Cortex of kidney (tissue), 1 donor: ENCODE measurements around the gene BTBD9.
"Not testable (repeated sequence)": the region's sequence is repeated elsewhere in the genome, so short reads cannot be mapped to it uniquely, and the experiment has no call there.

ENCODE experiments used
- DNase-seq: peaks from one replicate; lab custom pipeline; 2025; lab: John Stamatoyannopoulos, UW

The BTBD9 gene

DNA sequence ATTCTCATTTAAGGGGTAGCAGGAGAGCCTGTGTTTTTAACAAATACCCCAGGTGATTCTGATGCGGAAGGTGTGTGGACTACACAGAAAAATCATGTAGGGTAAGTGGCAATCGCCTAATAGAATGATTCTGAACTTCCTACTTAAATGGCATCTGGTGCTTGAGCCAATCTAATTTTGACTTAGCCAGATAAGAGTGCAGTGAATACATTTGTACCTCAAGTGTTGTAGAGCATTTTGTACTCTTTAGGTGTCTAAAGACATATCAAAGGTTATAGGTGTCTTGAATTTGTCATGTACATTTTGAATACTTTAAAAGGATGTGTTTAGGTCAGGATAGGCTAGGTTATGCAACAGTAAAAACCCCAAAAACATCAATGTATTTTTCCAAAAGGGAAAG, 10.0 kb upstream of the BTBD9 start:
- DNase-seq, result no peak

DNA sequence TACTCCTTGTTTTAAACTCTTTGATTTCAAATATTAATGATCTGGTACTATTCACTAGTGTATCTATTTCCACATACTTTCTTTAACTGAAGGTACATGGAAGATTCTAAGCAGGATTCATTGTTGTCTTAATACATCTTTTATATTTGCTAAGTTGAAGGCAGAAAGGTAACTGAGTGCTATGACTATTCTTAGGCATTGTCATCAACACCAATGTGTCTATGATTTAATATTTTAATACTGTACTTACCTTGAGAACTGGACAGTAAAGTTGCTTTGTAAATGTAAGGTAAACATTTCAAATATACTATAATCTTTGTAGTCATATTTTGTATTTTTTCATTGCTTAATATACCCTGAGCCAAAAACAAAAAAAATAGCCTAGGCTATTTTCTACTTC, 8.9 kb upstream of the BTBD9 start:
- no peak for DNase-seq

DNA sequence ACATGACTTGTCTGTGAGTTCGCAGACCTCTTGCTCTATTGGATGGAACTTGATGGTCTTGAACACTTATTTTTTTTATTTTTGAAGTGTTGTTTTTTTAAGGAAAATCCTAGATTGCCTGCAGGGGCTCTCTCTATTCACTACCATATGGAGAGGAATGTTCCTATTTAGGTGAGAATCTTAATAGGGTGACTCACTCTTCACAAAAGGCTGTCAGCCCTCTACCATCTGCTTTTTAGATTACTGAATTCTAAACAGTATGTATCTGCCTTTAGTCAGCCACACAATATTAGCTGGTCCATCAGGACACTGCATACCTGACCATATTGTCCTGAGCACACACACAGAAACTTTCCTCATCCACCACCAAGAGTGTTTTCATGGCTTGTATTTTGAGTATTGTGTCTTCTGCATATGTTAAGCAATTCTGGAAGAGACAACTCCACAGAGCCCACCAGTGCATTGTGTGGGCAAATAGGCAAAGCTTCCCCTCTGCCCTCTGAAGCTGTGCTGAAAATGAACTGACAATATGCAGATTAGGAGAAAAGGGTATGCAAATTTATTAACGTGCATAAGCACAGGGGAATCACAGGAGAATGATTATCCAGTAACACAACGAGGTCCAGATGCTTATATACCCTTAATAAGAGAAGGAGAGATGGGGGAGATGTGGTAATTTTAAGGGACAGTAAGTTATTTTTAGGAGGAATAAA, 6.6 kb upstream of the BTBD9 start:
- no peak for DNase-seq

DNA sequence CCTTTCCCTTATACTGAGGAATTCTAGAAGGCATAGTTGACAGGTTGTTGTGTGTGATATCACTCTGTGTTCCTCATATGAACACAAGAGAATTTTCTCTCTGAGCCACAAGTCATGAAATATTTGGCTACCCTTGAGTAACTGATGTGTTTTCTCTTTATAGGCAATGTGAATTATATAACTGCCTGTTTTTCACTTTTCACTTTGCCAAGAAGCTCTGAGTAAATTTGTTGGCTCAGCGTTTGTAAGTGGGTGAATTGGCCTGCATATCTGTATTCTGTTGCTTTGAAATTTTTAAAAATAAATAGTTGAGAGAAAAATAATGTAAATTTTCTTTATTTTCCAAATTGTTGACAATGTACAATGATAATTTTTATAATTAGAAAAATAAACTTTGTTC, 5.2 kb upstream of the BTBD9 start:
- DNase-seq, result no peak

DNA sequence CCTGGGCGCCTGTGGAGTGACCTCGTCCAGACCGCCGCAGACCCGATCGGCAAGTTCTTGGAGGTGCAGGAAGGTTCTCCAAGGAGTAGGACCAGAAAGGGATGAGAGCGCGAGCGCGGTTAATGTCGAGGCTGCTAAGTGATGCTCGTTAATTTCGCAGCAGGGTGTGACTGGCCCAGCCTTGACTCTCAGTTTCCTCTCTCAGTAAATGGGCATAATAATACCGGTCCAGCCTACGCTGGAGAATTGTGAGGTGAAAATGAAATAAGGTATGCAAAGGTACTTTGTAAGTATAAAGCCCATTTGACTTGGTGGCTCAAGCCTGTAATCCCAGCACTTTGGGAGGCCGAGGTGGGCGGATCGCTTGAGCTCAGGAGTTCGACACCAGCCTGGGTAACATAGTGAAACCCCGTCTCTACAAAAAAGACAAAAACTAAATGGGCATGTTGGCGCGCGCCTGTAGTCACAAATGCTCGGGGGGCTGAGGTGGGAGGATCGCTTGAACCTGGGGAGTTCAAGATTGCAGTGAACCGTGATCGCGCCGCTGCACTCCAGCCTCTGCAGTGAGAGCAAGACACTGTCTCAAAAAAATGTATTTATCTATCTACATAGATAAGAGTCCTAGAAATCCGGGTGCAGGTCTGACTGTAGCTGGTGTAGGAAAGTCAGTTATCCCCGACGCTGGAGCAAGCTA, 634 bp upstream of the BTBD9 start:
- DNase-seq, result no peak

DNA sequence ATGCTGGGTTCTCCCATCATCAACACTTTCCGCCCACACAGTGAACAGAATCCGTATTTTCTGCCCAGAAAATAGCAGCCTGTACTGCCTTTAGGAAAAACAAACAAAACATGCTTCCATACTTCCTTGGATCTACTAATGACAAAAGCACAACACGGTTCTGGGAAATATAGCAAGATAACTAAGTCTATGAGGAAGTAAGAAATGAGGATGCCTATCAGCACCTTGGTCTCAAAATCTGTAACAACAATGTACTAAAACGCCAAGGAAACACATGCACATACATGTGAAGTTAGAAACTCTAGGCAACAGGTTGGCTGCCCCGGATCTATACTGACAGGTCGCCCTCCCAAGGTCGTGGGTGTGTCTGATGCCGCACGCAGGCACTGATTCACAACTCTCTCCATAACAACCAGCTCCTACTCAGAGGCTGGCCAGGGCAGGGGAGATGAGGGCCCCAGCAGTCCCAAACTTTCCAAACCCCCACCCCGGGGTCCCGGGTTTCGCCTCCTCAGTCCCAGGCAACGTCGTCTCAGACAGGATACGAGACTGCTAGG, 710 bp downstream of the BTBD9 start:
- no peak for DNase-seq

DNA sequence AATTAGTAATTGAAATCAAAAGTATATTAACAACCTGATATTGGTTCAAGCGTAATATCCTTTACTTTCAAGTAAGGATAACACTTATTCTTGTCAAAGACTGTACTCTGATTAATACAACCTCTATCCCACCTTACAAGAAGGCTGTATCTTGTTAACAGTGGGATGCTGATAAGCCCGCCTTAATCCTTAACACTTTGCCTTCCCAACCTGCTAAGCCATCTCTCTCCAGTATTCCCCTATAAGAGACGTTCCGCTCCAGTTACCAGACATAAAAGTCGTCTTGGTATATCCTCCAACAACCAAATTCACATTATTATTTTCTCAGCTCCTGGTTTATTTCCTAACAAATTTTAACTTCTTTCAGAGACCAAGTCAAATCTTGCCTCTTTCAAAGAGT, 2.0 kb downstream of the BTBD9 start:
- DNase-seq, result no peak

DNA sequence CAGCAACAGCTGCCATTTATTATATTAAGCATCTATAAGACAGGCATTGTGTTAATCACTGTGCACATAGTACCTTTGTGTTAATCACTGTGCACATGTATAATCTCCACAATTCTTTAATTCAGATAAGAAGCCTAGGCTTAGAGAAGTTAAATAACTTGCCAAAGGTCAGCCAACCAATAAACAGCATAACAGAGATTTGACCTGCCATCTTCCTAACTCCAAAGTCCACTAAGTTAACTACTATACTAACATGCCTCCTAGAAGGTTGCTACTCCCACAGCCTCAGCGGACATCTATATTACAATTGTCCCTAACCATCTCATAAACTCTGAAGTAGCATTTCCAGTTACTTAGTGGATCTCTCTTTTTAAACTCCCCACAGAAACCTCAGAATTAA, 3.7 kb downstream of the BTBD9 start:
- no peak for DNase-seq

DNA sequence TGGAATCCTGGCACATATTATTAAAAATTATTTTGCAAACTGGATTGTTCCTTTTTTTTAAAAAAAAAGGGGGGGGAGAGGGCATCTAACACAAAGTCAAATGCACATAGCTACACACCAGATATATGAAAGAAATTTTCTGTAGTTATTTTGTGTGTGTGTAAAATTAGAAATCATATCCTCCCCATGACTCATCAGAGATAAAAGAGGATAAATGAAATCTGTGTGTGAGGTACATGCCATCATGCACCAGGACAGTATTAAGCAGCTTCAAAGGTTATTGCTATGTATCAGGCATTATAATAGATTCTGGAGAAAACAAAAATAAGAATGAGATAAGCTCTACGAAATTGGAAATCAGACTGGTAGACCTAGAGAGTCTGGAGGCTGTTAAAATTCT, 5.2 kb downstream of the BTBD9 start:
- DNase-seq, result no peak

DNA sequence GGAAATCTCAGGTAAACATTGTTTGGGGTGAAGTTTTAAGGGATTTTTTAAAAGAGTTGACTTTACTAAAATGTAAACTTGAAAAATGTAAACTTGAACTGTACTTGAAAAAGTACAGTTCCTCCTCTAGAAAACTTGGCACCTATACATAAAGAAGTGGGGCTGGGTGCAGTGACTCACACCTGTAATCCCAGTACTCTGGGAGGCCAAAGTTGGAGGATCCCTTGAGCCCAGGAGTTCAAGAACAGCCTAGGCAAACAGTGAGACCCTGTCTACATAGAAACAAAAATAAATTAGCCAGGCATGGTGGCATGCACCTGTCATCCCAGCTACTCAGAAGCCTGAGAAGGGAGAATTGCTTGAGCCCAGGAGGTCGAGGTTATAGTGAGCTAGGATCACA, 7.2 kb downstream of the BTBD9 start:
- DNase-seq, result no peak

DNA sequence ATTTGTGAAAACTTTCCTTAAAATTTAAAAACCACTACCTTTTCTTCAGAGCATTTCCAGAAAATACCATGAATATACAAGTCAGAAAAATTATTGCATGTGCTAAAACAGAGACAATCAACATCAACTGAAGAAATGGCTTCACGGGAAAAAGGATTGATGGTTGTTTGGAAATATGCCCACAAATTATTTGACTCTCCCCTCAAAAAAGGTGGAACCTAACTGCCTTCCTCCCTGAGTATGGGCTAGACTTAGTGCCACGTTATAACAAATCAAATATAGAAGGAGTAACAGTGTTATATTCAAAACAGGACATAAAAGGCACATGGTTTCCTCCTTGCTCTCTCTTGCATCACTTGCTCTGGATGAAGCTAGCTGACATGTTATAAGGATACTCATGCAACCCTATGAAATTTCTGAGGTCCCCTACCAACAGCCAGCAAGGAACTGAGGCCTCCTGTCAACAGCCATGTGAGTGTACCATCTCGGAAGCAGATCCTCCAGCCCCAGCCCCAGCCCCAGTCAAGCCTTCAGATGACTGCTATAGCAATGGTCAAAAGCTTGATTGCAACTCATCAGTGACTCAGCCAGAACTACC, 8.4 kb downstream of the BTBD9 start:
- no peak for DNase-seq

DNA sequence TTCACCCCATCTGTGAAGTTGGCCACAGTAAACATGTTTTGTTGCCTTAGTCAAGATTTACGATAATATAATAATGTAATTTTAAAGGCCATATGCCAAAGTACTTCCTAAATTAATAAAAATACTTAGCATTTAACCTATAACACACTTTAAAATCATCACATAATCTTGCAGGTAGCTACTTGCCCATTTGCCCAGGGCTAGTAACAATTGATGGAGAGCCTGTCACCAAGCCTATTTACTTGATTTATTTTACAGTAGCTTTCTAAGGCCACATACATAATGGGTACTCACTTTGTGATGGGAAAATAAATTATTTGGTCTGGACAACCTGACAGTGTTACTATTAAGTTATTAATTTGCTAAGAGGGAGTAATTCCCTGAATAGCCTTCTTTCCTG, 14.5 kb downstream of the BTBD9 start:
- DNase-seq, result no peak

DNA sequence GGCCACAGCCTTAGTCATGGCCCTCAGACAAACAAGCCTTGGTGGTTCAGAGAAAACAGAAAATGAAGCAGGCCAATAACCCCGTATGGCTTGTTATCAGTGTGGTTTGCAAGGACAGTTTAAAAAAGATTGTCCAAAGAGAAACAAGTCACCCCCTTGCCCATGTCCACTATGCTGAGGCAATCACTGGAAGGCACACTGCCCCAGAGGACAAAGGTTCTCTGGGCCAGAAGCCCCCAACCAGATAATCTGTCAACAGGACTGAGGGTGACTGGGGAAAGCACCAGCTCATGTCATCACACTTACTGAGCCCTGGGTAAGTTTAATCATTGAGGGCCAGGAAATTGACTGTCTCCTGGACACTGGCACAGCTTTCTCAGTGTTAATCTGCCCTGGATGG, 20.4 kb downstream of the BTBD9 start:
- not testable (repeated sequence) for DNase-seq

DNA sequence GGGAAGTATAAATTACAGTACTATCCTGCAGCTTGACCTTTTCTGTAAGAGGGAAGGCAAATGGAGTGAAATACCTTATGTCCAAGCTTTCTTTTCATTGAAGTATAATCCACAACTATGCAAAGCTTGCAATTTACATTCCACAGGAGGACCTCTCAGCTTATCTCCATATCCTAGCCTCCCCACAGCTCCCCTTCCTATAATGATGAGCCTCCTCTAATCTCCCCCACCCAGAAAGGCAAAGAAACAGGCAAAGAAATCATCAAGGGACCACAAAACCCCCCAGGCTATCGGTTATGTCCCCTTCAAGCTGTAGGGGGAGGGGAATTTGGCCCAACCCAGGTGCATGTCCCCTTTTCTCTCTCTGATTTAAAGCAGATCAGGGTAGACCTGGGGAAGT, 21.4 kb downstream of the BTBD9 start:
- DNase-seq, result not testable (repeated sequence)

DNA sequence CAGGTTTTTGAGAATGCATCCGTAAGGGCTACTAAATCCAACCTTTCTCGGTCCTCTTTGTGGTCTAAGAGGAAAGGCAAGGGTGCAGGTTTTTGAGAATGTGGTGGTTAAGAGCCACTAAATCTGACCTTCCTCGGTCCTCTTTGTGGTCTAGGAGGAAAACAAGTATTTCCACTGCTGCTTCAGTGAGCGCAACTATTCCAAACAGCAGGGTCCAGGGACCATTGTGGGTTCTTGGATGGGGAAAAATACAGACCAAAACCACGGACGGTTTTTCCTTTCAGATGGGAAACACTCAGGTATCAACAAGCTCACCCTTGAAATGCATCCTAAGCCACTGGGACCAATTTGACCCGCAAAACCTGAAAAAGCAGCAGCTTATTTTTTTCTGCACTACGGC, 21.9 kb downstream of the BTBD9 start:
- no peak for DNase-seq

DNA sequence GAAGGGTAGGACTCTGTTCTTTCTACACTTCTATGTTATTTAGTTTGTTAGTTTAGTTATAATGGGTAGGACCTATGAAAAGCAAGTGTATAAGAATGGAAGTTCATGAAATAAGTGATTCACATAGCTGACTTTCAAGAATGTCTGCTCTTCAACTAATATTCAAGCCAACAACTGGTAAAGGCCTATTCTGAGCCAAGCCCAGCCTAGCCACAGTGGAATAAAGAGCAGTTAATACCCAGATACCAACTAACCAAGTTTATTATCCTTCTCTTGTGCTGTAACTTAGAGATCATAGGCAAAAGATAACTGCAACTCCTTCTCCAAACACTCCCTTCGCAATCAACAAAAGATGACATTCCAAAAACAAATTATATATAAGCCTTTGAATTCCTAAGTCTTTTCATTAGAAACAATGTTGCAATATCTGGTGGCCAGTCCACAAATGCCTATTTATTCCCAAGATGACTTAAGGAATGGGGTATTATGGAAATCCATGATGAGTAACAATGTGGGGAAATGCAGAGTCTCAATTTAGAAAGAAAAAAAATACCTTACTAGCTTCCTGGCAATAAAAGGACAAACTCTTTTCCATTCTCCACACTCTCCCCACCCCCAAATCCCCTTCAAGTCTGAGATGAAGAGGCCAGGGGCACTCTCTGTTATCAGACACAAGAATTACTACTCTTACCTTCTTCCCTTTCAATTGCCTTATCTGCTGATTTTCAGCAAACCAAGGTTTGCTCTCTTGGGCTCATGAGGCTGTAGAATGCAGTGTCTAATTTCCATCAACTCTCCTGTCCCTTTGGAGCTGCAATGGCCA, 27.4 kb downstream of the BTBD9 start:
- no peak for DNase-seq

DNA sequence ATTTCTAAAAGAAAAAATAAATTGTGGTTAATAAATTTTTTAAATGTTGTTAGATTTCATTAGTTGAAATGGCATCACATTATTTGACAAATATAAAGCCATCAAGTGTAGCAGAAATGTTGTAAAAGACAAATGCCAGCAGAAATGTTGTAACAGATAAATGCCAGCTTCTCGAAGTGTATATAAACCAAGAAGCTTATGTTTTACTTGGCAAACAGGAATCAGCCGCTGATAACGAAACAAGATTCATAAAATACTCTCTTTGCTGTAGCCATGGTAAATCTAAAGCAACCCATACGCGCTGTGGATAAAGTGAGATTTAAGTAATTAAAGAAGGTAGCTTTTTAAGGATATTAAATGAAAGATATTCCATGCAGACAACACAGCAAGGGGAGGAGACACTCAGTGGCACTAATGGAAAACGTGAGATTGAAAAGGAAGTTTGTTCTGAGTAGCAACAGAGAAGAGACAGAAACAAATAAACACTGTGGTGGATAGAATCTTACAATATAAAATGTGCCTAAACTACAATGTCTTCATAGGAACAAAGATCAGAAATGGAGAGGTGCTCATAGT, 29.6 kb downstream of the BTBD9 start:
- DNase-seq, result no peak

DNA sequence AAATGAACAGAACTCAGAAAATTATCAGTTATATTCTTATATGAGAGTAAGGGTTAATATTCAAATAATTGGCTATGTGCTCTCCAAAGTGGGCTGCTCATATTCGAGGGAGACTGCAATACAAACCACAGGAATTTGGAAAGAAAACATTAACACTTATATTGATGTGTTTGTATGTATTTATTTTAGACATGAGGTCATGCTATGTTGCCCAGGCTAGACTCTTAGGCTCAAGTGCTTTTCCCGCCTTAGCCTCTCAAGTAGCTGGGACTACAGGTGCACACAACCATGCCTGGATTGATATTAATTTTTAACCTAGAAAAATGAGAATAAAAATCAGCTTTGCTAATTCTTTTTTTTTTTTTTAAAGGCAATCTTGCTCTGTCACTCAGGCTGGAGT, 35.0 kb downstream of the BTBD9 start:
- DNase-seq, result no peak

DNA sequence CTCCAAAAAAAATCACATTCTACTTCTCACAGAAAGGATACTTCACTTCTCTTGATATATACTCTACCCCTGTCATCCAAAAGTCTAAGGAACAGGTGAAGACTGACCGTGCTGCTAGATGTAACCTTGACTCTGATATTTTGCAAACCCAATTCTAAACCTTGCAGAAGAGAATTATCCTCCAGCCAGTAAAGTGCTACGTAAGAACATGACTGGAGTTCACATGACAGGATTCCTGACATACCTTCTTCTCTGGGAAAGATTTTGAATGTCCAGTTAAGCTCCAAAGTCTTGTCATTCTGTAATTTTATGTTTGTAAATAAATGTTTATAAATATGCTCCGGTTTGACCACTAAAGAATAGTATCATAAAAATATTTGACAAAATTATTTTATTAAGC, 35.8 kb downstream of the BTBD9 start:
- no peak for DNase-seq

DNA sequence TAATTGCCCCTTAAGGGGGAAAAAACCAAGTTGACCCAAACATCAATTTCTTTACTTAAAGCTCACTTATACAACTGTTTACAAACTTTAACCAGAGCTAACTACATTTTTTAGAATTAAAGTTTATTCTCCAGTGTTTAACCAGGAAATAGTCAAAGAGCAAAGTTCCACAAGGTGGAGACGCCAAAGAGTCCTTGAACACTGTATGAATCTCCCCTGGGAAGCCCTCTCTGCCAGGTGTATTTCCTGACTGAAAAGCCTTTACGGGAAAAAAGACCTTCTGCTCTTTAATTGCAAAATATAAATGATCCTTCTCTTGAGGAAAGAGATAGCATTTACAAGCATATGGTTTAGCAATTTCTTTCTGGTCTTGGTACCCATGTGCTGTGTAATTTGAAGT, 36.2 kb downstream of the BTBD9 start:
- DNase-seq, result no peak

DNA sequence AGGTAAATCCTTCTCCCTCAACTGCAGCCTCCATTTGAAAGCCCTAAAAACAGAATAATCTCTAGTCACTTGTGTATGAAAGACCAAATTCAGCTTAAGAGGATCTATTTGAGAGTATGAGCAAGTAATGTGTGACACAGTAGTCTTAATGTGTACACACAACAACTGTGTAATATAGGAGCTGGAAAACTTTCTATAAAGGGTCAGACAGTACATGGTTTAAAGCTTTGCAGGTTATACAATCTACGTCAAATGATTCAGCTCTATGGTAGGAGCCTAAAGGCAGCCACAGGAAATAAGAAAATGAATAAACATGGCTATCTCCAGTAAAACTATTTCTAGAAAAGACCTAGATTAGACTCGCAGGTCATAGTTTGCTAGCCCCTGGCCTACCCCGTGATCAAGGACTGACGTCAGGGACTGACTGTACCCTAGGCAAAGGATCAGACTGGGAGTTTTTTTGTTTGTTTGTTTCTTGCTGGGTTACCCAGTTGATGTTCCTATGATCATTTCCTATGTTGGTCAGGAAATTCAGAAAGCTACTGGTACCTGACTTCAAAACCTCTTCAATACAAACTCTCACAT, 39.7 kb downstream of the BTBD9 start:
- DNase-seq, result no peak

DNA sequence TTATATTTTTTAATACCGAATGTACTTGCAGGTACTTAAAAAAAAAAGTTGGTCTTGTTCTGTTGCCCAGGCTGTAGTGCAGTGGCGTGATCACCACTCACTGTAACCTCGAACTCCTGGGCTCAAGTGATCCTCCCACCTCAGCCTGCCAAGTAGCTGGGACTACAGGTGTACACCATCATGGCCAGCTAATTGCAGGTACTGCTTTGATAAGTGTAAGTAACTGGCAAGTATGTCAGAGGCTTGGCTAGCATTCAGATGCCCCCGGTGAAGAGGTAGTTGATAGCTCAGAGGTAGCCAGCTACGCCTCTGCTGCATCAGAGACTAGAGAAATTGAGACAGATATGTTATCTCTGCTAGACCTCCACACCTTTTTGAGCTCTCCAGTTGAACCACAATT, 40.5 kb downstream of the BTBD9 start:
- DNase-seq, result no peak
